Hepatocyte (in vitro differentiated cells): ENCODE measurements around the gene EXOC3L4. TPM values are rescaled to one million over a fixed set of nuclear protein-coding genes. Genes with fewer than 3 reads are reported as not detected.

ENCODE experiments used
- DNase-seq: peaks from one replicate; pipeline ENCODE4 v3.0.0-alpha.2; 2016; ENCODE audit warnings: low spot score
- H2AFZ ChIP-seq: fragments of 200-600 bp; sonication (generic); 2 replicates; pipeline ENCODE4 v1.6.0; 2016; ENCODE audit warnings: antibody characterized with exemption, mild to moderate bottlenecking
- H3K27ac ChIP-seq: fragments of 200-600 bp; sonication (generic); 2 replicates; pipeline ENCODE4 v1.5.1; 2016; ENCODE audit warnings: mild to moderate bottlenecking
- H3K27me3 ChIP-seq: fragments of 200-600 bp; sonication (generic); 2 replicates; pipeline ENCODE4 v1.6.1; 2016
- H3K36me3 ChIP-seq: fragments of 200-600 bp; sonication (generic); replicated peaks from 2 replicates; pipeline ENCODE4 v1.5.1; 2016; ENCODE audit warnings: low read depth; ENCODE audit not compliant: insufficient read depth
- H3K4me1 ChIP-seq: fragments of 200-600 bp; sonication (generic); 2 replicates; pipeline ENCODE4 v1.5.1; 2016; ENCODE audit warnings: mild to moderate bottlenecking, moderate library complexity; ENCODE audit not compliant: insufficient read depth
- H3K4me2 ChIP-seq: fragments of 200-600 bp; sonication (generic); 2 replicates; pipeline ENCODE4 v1.6.0; 2016
- H3K4me3 ChIP-seq: fragments of 200-600 bp; sonication (generic); 2 replicates; pipeline ENCODE4 v1.5.1; 2016; ENCODE audit warnings: mild to moderate bottlenecking
- H3K79me2 ChIP-seq: fragments of 200-600 bp; sonication (generic); 2 replicates; pipeline ENCODE4 v1.6.0; 2017; ENCODE audit warnings: mild to moderate bottlenecking
- H3K9me2 ChIP-seq: fragments of 200-600 bp; sonication (generic); replicated peaks from 2 replicates; pipeline ENCODE4 v1.6.0; 2017; ENCODE audit warnings: mild to moderate bottlenecking; ENCODE audit not compliant: insufficient read depth
- H3K9me3 ChIP-seq: fragments of 200-600 bp; sonication (generic); 2 replicates; pipeline ENCODE4 v1.5.1; 2016; ENCODE audit warnings: low read depth, mild to moderate bottlenecking
- H4K20me1 ChIP-seq: fragments of 200-600 bp; sonication (generic); 2 replicates; pipeline ENCODE4 v1.6.0; 2016; ENCODE audit warnings: mild to moderate bottlenecking; ENCODE audit not compliant: insufficient read depth, poor library complexity, severe bottlenecking
- CTCF ChIP-seq: fragments of 200-600 bp; sonication (generic); IDR thresholded peaks from 2 replicates; pipeline ENCODE4 v1.5.1; 2016; ENCODE audit warnings: antibody characterized with exemption, mild to moderate bottlenecking; ENCODE audit not compliant: poor library complexity
- EZH2 ChIP-seq: fragments of 200-600 bp; sonication (generic); IDR thresholded peaks from 2 replicates; pipeline ENCODE4 v1.6.1; 2016; ENCODE audit warnings: antibody characterized with exemption, mild to moderate bottlenecking, borderline replicate concordance
- EZH2phosphoT487 ChIP-seq: fragments of 200-600 bp; sonication (generic); IDR thresholded peaks from one replicate; pipeline ENCODE4 v1.6.1; 2018; ENCODE audit warnings: antibody characterized with exemption, mild to moderate bottlenecking, low read depth, moderate library complexity; ENCODE audit not compliant: unreplicated experiment, severe bottlenecking
- WGBS: methylation state at CpG from one replicate; pipeline ENCODE4 v1.1.6; 2016; ENCODE audit warnings: low lambda C conversion rate; ENCODE audit errors: missing lambda C conversion rate; 5-methylcytosine and 5-hydroxymethylcytosine counted together
- polyA plus RNA-seq: library from polyadenylated mRNA; unstranded; fragments of >200 nt; fragmentation: Nextera tagmentation; extraction: Ambion mirVana; gene quantifications from 2 replicates; pipeline ENCODE4 v1.2.1, GENCODE V29; 2016
- total RNA-seq: library from RNA; depleted of rRNA; stranded (reverse); fragments of >200 nt; gene quantifications from 2 replicates; pipeline ENCODE4 v1.2.3, GENCODE V29; 2014

Gene EXOC3L4
- total and polyA plus RNA-seq, 2 experiments from 2014 or later, result 35.3 to 40.3 TPM

- H3K27ac ChIP-seq, result no peak overlapping the region
- H3K4me3 ChIP-seq, result no peak overlapping the region
Measured at GRCh38 chr14:103126088-103126872, 31.8 kb downstream of the EXOC3L4 start.

GRCh38 chr14:103126873-103127304 is 32.4 kb downstream of the EXOC3L4 start:
- H3K9me3 ChIP-seq, result no peaks in the 10 kb centered on the region
- H3K27me3 ChIP-seq, result no peaks in the 10 kb centered on the region
- 17% methylated on average over 48 of the region's 62 CpGs for WGBS
- peak overlapping the region; percentile 87 for H3K4me2 ChIP-seq
- H4K20me1 ChIP-seq, result no peaks in the 10 kb centered on the region
- H3K79me2 ChIP-seq, result no peaks in the 10 kb centered on the region
- no peak overlapping the region for H3K27ac ChIP-seq
- H3K4me1 ChIP-seq, result peaks cover 31% of the 10 kb centered on the region
- H3K36me3 ChIP-seq, result no peaks in the 10 kb centered on the region
- peak; percentile 92 for DNase-seq
- no peak overlapping the region for H2AFZ ChIP-seq
- H3K9me2 ChIP-seq, result no peaks in the 10 kb centered on the region
- H3K4me3 ChIP-seq, result no peak overlapping the region
- TF ChIP-seq EZH2 (no peak), CTCF (peak; percentile 23)

More at GRCh38 chr14:103126088-103126872, 31.8 kb downstream of the EXOC3L4 start:
- Histone ChIP-seq H3K9me3 (no peaks in the 10 kb centered on the region), H4K20me1 (no peaks in the 10 kb centered on the region), H3K4me2 (peak overlapping the region; percentile 87), H3K4me1 (peaks cover 32% of the 10 kb centered on the region), H2AFZ (no peak overlapping the region), H3K36me3 (no peaks in the 10 kb centered on the region), H3K9me2 (no peaks in the 10 kb centered on the region), H3K27me3 (no peaks in the 10 kb centered on the region), H3K79me2 (no peaks in the 10 kb centered on the region)
- no peak for DNase-seq
- TF ChIP-seq CTCF, result no peak
- TF ChIP-seq EZH2phosphoT487, result no peak
- TF ChIP-seq EZH2, result no peak
- 84% methylated on average over 22 of the region's 22 CpGs for WGBS

GRCh38 chr14:103127356-103127755 is 32.8 kb downstream of the EXOC3L4 start:
- H3K4me1 ChIP-seq, result peaks cover 30% of the 10 kb centered on the region
- DNase-seq, result no peak
- H3K27ac ChIP-seq, result no peak overlapping the region
- H3K27me3 ChIP-seq, result no peaks in the 10 kb centered on the region
- H2AFZ ChIP-seq, result no peak overlapping the region
- TF ChIP-seq EZH2phosphoT487 (no peak), EZH2 (no peak), CTCF (no peak)
- peak overlapping the region; percentile 87 for H3K4me2 ChIP-seq
- no peak overlapping the region for H3K4me3 ChIP-seq
- no peaks in the 10 kb centered on the region for H3K9me3 ChIP-seq
- H3K9me2 ChIP-seq, result no peaks in the 10 kb centered on the region
- no peaks in the 10 kb centered on the region for H3K79me2 ChIP-seq
- no peaks in the 10 kb centered on the region for H3K36me3 ChIP-seq
- H4K20me1 ChIP-seq, result no peaks in the 10 kb centered on the region
- WGBS, result 58% methylated on average over 26 of the region's 39 CpGs
